ENCODE measurements around the gene PLSCR4. TPM values are rescaled to one million over a fixed set of nuclear protein-coding genes. Genes with fewer than 3 reads are reported as not detected.

The PLSCR4 gene
- total and polyA plus RNA-seq, 9 donors, result 30.7 to 78.4 (median 50.9) TPM

- intact Hi-C loops (cut with DNase I), result no loop called here
Measured at GRCh38 chr3:146203776-146204175, 47.1 kb downstream of the PLSCR4 start.

GRCh38 chr3:146200461-146201220 is 50.3 kb downstream of the PLSCR4 start:
- intact Hi-C loops (cut with DNase I), result no loop called here
- Histone ChIP-seq H3K27ac (no peak overlapping the region), H3K36me3 (no peaks in the 10 kb centered on the region), H3K27me3 (no peaks in the 10 kb centered on the region), H3K9me3 (no peaks in the 10 kb centered on the region), H3K4me1 (ENCODE audit: insufficient read depth) (no peaks in the 10 kb centered on the region), H3K4me3 (no peak overlapping the region)
- 80 to 90% (median 85%) methylated on average over 2 of the region's 2 CpGs for WGBS, 3 donors
- no peak for DNase-seq
- TF ChIP-seq EP300 (IDR thresholded peaks at IDR 0.05), result no peak

More at GRCh38 chr3:146203776-146204175, 47.1 kb downstream of the PLSCR4 start:
- TF ChIP-seq CTCF (IDR thresholded peaks at IDR 0.05) (no peak), POLR2A (IDR thresholded peaks at IDR 0.05) (no peak), EP300 (IDR thresholded peaks at IDR 0.05) (no peak)
- DNase-seq, result no peak
- Histone ChIP-seq H3K27me3 (no peaks in the 10 kb centered on the region), H3K4me1 (ENCODE audit: insufficient read depth) (no peaks in the 10 kb centered on the region), H3K4me3 (no peak overlapping the region), H3K36me3 (no peaks in the 10 kb centered on the region), H3K9me3 (no peaks in the 10 kb centered on the region), H3K27ac (no peak overlapping the region)

- intact Hi-C loops (cut with DNase I), result no loop called here
- no peak for TF ChIP-seq POLR2A (IDR thresholded peaks at IDR 0.05)
- TF ChIP-seq CTCF (IDR thresholded peaks at IDR 0.05), result no peak
- no peak for TF ChIP-seq EP300 (IDR thresholded peaks at IDR 0.05)
- WGBS, 3 donors, result 82 to 86% (median 84%) methylated on average over 5 of the region's 5 CpGs
Measured at GRCh38 chr3:146199762-146200161, 51.1 kb downstream of the PLSCR4 start.

GRCh38 chr3:146196789-146197188 is 54.1 kb downstream of the PLSCR4 start:
- H3K9me3 ChIP-seq, result no peaks in the 10 kb centered on the region
- no peaks in the 10 kb centered on the region for H3K4me1 ChIP-seq (ENCODE audit: insufficient read depth)
- no peaks in the 10 kb centered on the region for H3K36me3 ChIP-seq
- WGBS, 3 donors, result 88 to 98% (median 97%) methylated on average over 2 of the region's 2 CpGs
- H3K27ac ChIP-seq, result no peak overlapping the region
- H3K27me3 ChIP-seq, result no peaks in the 10 kb centered on the region
- intact Hi-C loops (cut with DNase I), result no loop called here
- TF ChIP-seq CTCF (IDR thresholded peaks at IDR 0.05) (no peak), POLR2A (IDR thresholded peaks at IDR 0.05) (no peak), EP300 (IDR thresholded peaks at IDR 0.05) (no peak)
- DNase-seq, result no peak
- H3K4me3 ChIP-seq, result no peak overlapping the region

More at GRCh38 chr3:146199762-146200161, 51.1 kb downstream of the PLSCR4 start:
- H3K27me3 ChIP-seq, result no peaks in the 10 kb centered on the region
- no peak for DNase-seq
- no peak overlapping the region for H3K4me3 ChIP-seq
- H3K4me1 ChIP-seq (ENCODE audit: insufficient read depth), result no peaks in the 10 kb centered on the region
- no peaks in the 10 kb centered on the region for H3K36me3 ChIP-seq
- no peaks in the 10 kb centered on the region for H3K9me3 ChIP-seq
- H3K27ac ChIP-seq, result no peak overlapping the region

GRCh38 chr3:146195605-146196004 is 55.3 kb downstream of the PLSCR4 start:
- no peak for DNase-seq
- intact Hi-C loops (cut with DNase I), result no loop called here
- Histone ChIP-seq H3K4me1 (ENCODE audit: insufficient read depth) (no peaks in the 10 kb centered on the region), H3K27me3 (no peaks in the 10 kb centered on the region), H3K36me3 (no peaks in the 10 kb centered on the region), H3K4me3 (no peak overlapping the region), H3K27ac (no peak overlapping the region), H3K9me3 (no peaks in the 10 kb centered on the region)
- WGBS, 3 donors, result 21 to 32% (median 28%) methylated on average over 4 of the region's 4 CpGs
- TF ChIP-seq CTCF (IDR thresholded peaks at IDR 0.05) (no peak), POLR2A (IDR thresholded peaks at IDR 0.05) (no peak)
